HepG2 (cell line): ENCODE data around the gene A1CF. TPM values are rescaled to one million over a fixed set of nuclear protein-coding genes. Genes with fewer than 3 reads are reported as not detected.

ENCODE experiments used
- ARID3A ChIP-seq: IDR thresholded peaks from 2 replicates; pipeline ENCODE4 v1.6.1; 2012; ENCODE audit warnings: low read depth, low read length, improper control_type of control experiment
- HNF4G ChIP-seq, 2 experiments: sonication (generic) in 1 of 2; formaldehyde crosslinking in 1 of 2; IDR thresholded peaks; 2 replicates each; pipeline versions ENCODE4 v1.4.0 to v1.6.1; 2011 to 2020; ENCODE audit warnings: borderline replicate concordance in 2 of 2, low read depth in 2 of 2, mild to moderate bottlenecking in 2 of 2, low read length in 1 of 2, missing genetic modification reagents in 1 of 2, moderate library complexity in 1 of 2
- IKZF1 ChIP-seq: fragments of 450-650 bp; IDR thresholded peaks from 2 replicates; pipeline ENCODE4 v1.7.1; 2016
- ISL2 ChIP-seq: sonication (generic); formaldehyde crosslinking; IDR thresholded peaks from 2 replicates; pipeline ENCODE4 v1.5.0; 2020; ENCODE audit warnings: missing genetic modification reagents
- MAX ChIP-seq: IDR thresholded peaks from 2 replicates; pipeline ENCODE4 v1.6.1; 2012; ENCODE audit warnings: inconsistent platforms
- MED1 ChIP-seq: sonication (generic); formaldehyde crosslinking; IDR thresholded peaks from 2 replicates; pipeline ENCODE4 v1.4.0; 2020; ENCODE audit warnings: missing genetic modification reagents
- NCOR1 ChIP-seq: fragments of 200-600 bp; sonication (generic); IDR thresholded peaks from 2 replicates; pipeline ENCODE4 v1.7.0; 2017; ENCODE audit warnings: antibody characterized with exemption, low read length, borderline replicate concordance
- PAXIP1 ChIP-seq: sonication (generic); formaldehyde crosslinking; conservative IDR thresholded peaks from 2 replicates; pipeline ENCODE4 v1.4.0; 2020; ENCODE audit warnings: mild to moderate bottlenecking, missing genetic modification reagents, moderate library complexity
- SOX5 ChIP-seq: IDR thresholded peaks from 2 replicates; pipeline ENCODE4 v1.6.1; 2016; ENCODE audit warnings: borderline replicate concordance
- YEATS2 ChIP-seq: sonication (generic); formaldehyde crosslinking; IDR thresholded peaks from 2 replicates; pipeline ENCODE4 v1.4.0; 2020; ENCODE audit warnings: missing genetic modification reagents, borderline replicate concordance
- ZIK1 ChIP-seq: sonication (generic); formaldehyde crosslinking; IDR thresholded peaks from 2 replicates; pipeline ENCODE4 v1.5.0; 2020; ENCODE audit warnings: mild to moderate bottlenecking, low read depth, missing genetic modification reagents, borderline replicate concordance
- ZNF205 ChIP-seq: IDR thresholded peaks from 2 replicates; pipeline ENCODE4 v1.6.1; 2018; ENCODE audit warnings: missing biosample characterization, missing genetic modification reagents
- ZNF318 ChIP-seq: sonication (generic); formaldehyde crosslinking; IDR thresholded peaks from 2 replicates; pipeline ENCODE4 v1.4.0; 2020; ENCODE audit warnings: mild to moderate bottlenecking, missing genetic modification reagents
- ZNF543 ChIP-seq: sonication (generic); formaldehyde crosslinking; IDR thresholded peaks from 2 replicates; pipeline ENCODE4 v1.4.0; 2020; ENCODE audit warnings: mild to moderate bottlenecking, missing genetic modification reagents
- ZNF75D ChIP-seq: sonication (generic); formaldehyde crosslinking; IDR thresholded peaks from 2 replicates; pipeline ENCODE4 v1.8.1; 2023; ENCODE audit warnings: missing genetic modification reagents, mild to moderate bottlenecking, borderline replicate concordance
- polyA plus RNA-seq, 8 experiments: library from polyadenylated mRNA; depleted of rRNA in 3 of 8; stranded (reverse) in 7 of 8; unstranded in 1 of 8; fragments of >200 nt; fragmentation: Illumina TruSeq in 4 of 8; extraction: Trizol in 4 of 8; gene quantifications; 2 replicates each; pipeline versions ENCODE4 v1.2.1 to v1.2.3, GENCODE V29; 2011 to 2016; ENCODE audit warnings: low read depth in 4 of 8, missing spikeins in 1 of 8, mixed read lengths in 1 of 8; ENCODE audit not compliant: insufficient read depth in 1 of 8
- total RNA-seq, 5 experiments: library from RNA; depleted of rRNA; stranded (reverse); fragments of >200 nt; fragmentation: Illumina TruSeq; extraction: Trizol; gene quantifications; 2 replicates each; pipeline ENCODE4 v1.2.3, GENCODE V29; 2016; ENCODE audit warnings: low read depth in 1 of 5

The A1CF gene
- total and polyA plus RNA-seq, 2 of the 13 experiments (the other 11 are each of a cell fraction or from before 2014, with no cell fraction given): 56.1 to 58.1 TPM

GRCh38 chr10:50885097-50885859, at the start of gene A1CF (continued):
- TF ChIP-seq PAXIP1 (CRISPR knock-in tag): peak; percentile 78
- TF ChIP-seq ISL2: 0 out of 2 replicates have a peak, but pooled peaks have one; percentile 30
- TF ChIP-seq ZNF205: no peak
- 0 out of 2 replicates have a peak, but pooled peaks have one; percentile 41 for TF ChIP-seq MAX
- TF ChIP-seq ZNF318 (CRISPR knock-in tag): no peak
- TF ChIP-seq ARID3A: peak; percentile 97
- TF ChIP-seq SOX5 (CRISPR knock-in tag): peak; percentile 52; the same call in 1 of the 2 replicates
- TF ChIP-seq IKZF1: no peak
- no peak for TF ChIP-seq YEATS2 (CRISPR knock-in tag)
- TF ChIP-seq HNF4G (IDR thresholded peaks at IDR 0.05; ENCODE audit: borderline replicate concordance, low read depth, low read length): peak; percentile 32; the same call in 1 of the 2 replicates
- TF ChIP-seq HNF4G (CRISPR knock-in tag; IDR thresholded peaks at IDR 0.05; ENCODE audit: borderline replicate concordance, low read depth): no peak
- peak; percentile 48; the same call in 1 of the 2 replicates for TF ChIP-seq NCOR1
- TF ChIP-seq ZIK1 (CRISPR knock-in tag): no peak
- TF ChIP-seq ZNF75D (CRISPR knock-in tag): no peak
- TF ChIP-seq ZNF543: no peak
- peak; percentile 56 for TF ChIP-seq MED1
